AG09309 (cell line): ENCODE data around the gene ST3GAL6.

Experiments used
- DNase-seq: peaks from one replicate; pipeline ENCODE4 v3.0.0-alpha.2; 2010; ENCODE audit warnings: low read depth
- H3K4me3 ChIP-seq: 2 replicates; pipeline ENCODE4 v1.5.1; 2011; ENCODE audit warnings: mild to moderate bottlenecking, low read depth, low read length, moderate library complexity; ENCODE audit not compliant: control insufficient read depth
- CTCF ChIP-seq: IDR thresholded peaks from 2 replicates; pipeline ENCODE4 v1.5.1; 2011; ENCODE audit warnings: mild to moderate bottlenecking, low read depth, low read length, inconsistent platforms; ENCODE audit not compliant: insufficient read depth, control insufficient read depth; ENCODE audit errors: missing control alignments

ST3GAL6 gene

GRCh38 chr3:98776140-98776493 is 13.0 kb downstream of the ST3GAL6 start:
- no peak for TF ChIP-seq CTCF
- no peak for DNase-seq
- H3K4me3 ChIP-seq: no peak overlapping the region

GRCh38 chr3:98777286-98777685 is 14.1 kb downstream of the ST3GAL6 start:
- DNase-seq: no peak
- H3K4me3 ChIP-seq: no peak overlapping the region
- no peak for TF ChIP-seq CTCF

- no peak for TF ChIP-seq CTCF
- H3K4me3 ChIP-seq: no peak overlapping the region
- DNase-seq: peak; percentile 63
Observed at GRCh38 chr3:98777801-98778220, 14.7 kb downstream of the ST3GAL6 start.

- H3K4me3 ChIP-seq: no peak overlapping the region
- no peak for TF ChIP-seq CTCF
- no peak for DNase-seq
Observed at GRCh38 chr3:98778383-98778782, 15.2 kb downstream of the ST3GAL6 start.

GRCh38 chr3:98778852-98779413 is 15.8 kb downstream of the ST3GAL6 start:
- no peak overlapping the region for H3K4me3 ChIP-seq
- peak; percentile 87 for DNase-seq
- no peak for TF ChIP-seq CTCF

- H3K4me3 ChIP-seq: no peak overlapping the region
- TF ChIP-seq CTCF: no peak
Observed at GRCh38 chr3:98779541-98780335, 16.6 kb downstream of the ST3GAL6 start.

More at GRCh38 chr3:98779541-98780335, 16.6 kb downstream of the ST3GAL6 start:
- DNase-seq: no peak
